Measurements from ENCODE around the gene ELMO3. TPM values are rescaled to one million over a fixed set of nuclear protein-coding genes. Genes with fewer than 3 reads are reported as not detected.

The ELMO3 gene
- total RNA-seq, 4 donors from 2014 or later, result 25.6 to 119 (median 82.2) TPM

- TF ChIP-seq POLR2A (IDR thresholded peaks at IDR 0.05), result no peak
- TF ChIP-seq CTCF (IDR thresholded peaks at IDR 0.05), result peak in 4 of 6 experiments; percentile 55 to 97 (median 88)
- Histone ChIP-seq H3K27me3 (no peaks in the 10 kb centered on the region), H3K9me3 (no peaks in the 10 kb centered on the region), H3K36me3 (peaks cover 0 to 76% (median 0%) of the 10 kb centered on the region in 3 donors), H3K4me1 (peaks cover 0 to 35% (median 6%) of the 10 kb centered on the region in 4 donors), H3K4me3 (peak overlapping the region in 1 of 4 donors; percentile 11), H3K27ac (peak overlapping the region in 3 of 4 donors; percentile 80 to 98 (median 92))
- peak in 2 of 3 donors; percentile 73 to 79 for DNase-seq
Observed at GRCh38 chr16:67198238-67198734, 645 bp upstream of the ELMO3 start.

GRCh38 chr16:67199808-67200198, 872 bp downstream of the ELMO3 start:
- no peaks in the 10 kb centered on the region for H3K9me3 ChIP-seq
- H3K36me3 ChIP-seq, result peaks cover 0 to 76% (median 0%) of the 10 kb centered on the region in 3 donors
- H3K4me1 ChIP-seq, result peaks cover 0 to 26% (median 0%) of the 10 kb centered on the region in 4 donors
- H3K4me3 ChIP-seq, result peak overlapping the region in 3 of 4 donors; percentile 25 to 68 (median 66)
- TF ChIP-seq CTCF (IDR thresholded peaks at IDR 0.05) (no peak), POLR2A (IDR thresholded peaks at IDR 0.05) (peak in 1 of 2 donors; percentile 7)
- peak overlapping the region in 3 of 4 donors; percentile 80 to 98 (median 92) for H3K27ac ChIP-seq
- DNase-seq, result peak in 2 of 3 donors; percentile 62 to 71
- H3K27me3 ChIP-seq, result no peaks in the 10 kb centered on the region

- H3K27me3 ChIP-seq, result no peaks in the 10 kb centered on the region
- peak overlapping the region in 1 of 4 donors; percentile 98 for H3K27ac ChIP-seq
- peak overlapping the region in 1 of 4 donors; percentile 68 for H3K4me3 ChIP-seq
- TF ChIP-seq POLR2A (IDR thresholded peaks at IDR 0.05) (no peak), CTCF (IDR thresholded peaks at IDR 0.05) (no peak)
- H3K9me3 ChIP-seq, result no peaks in the 10 kb centered on the region
- no peak for DNase-seq
- H3K36me3 ChIP-seq, result peaks cover 0 to 69% (median 0%) of the 10 kb centered on the region in 3 donors
- peaks cover 0 to 26% (median 0%) of the 10 kb centered on the region in 4 donors for H3K4me1 ChIP-seq
Observed at GRCh38 chr16:67200491-67200890, 1.6 kb downstream of the ELMO3 start.

GRCh38 chr16:67201411-67202345, 2.7 kb downstream of the ELMO3 start:
- Histone ChIP-seq H3K36me3 (peaks cover 0 to 57% (median 0%) of the 10 kb centered on the region in 3 donors), H3K9me3 (no peaks in the 10 kb centered on the region), H3K27ac (no peak overlapping the region), H3K27me3 (no peaks in the 10 kb centered on the region), H3K4me1 (peaks cover 0 to 26% (median 0%) of the 10 kb centered on the region in 4 donors), H3K4me3 (no peak overlapping the region)
- no peak for DNase-seq
- TF ChIP-seq CTCF (IDR thresholded peaks at IDR 0.05) (no peak), POLR2A (IDR thresholded peaks at IDR 0.05) (no peak)

GRCh38 chr16:67202426-67202825, 3.5 kb downstream of the ELMO3 start:
- no peaks in the 10 kb centered on the region for H3K9me3 ChIP-seq
- peaks cover 0 to 24% (median 0%) of the 10 kb centered on the region in 4 donors for H3K4me1 ChIP-seq
- no peak overlapping the region for H3K4me3 ChIP-seq
- H3K27me3 ChIP-seq, result no peaks in the 10 kb centered on the region
- H3K36me3 ChIP-seq, result peaks cover 0 to 50% (median 0%) of the 10 kb centered on the region in 3 donors
- no peak for DNase-seq
- no peak overlapping the region for H3K27ac ChIP-seq
- TF ChIP-seq CTCF (IDR thresholded peaks at IDR 0.05), result no peak
- TF ChIP-seq POLR2A (IDR thresholded peaks at IDR 0.05), result no peak
